ENCODE results near the gene PABPN1. TPM values are rescaled to one million over a fixed set of nuclear protein-coding genes. Genes with fewer than 3 reads are reported as not detected.
A peak's percentile ranks its signal among the peaks of the same experiment; 100 is the strongest.

PABPN1 gene
- total and polyA plus RNA-seq, 9 of the 15 experiments (the other 6 are each of a cell fraction or from before 2014, with no cell fraction given): 32.6 to 388 (median 178) TPM

GRCh38 chr14:23294734-23295561, 26.3 kb upstream of the PABPN1 start (continued):
- TF ChIP-seq ZBTB11 (CRISPR knock-in tag; IDR thresholded peaks at IDR 0.05) (no peak), VEZF1 (CRISPR knock-in tag; IDR thresholded peaks at IDR 0.05) (peak; percentile 82), HOXB6 (CRISPR knock-in tag; IDR thresholded peaks at IDR 0.05; ENCODE audit: borderline replicate concordance) (no peak), ZNF445 (CRISPR knock-in tag; IDR thresholded peaks at IDR 0.05; ENCODE audit: low read depth) (no peak), ZNF551 (CRISPR knock-in tag; IDR thresholded peaks at IDR 0.05) (no peak), ZBTB7A (IDR thresholded peaks at IDR 0.05; ENCODE audit: borderline replicate concordance, control insufficient read depth, low read depth, low read length) (0 out of 2 replicates have a peak, but pooled peaks have one; percentile 12), BCOR (IDR thresholded peaks at IDR 0.05) (peak; percentile 75), PBX2 (CRISPR knock-in tag; IDR thresholded peaks at IDR 0.05; ENCODE audit: low read depth) (no peak), PBX2 (tag; conservative IDR thresholded peaks at IDR 0.05; ENCODE audit: low read depth) (no peak), ZNF584 (CRISPR knock-in tag; IDR thresholded peaks at IDR 0.05; ENCODE audit: low read depth) (no peak), ERF (CRISPR knock-in tag; IDR thresholded peaks at IDR 0.05) (no peak), RNF2 (IDR thresholded peaks at IDR 0.05) (no peak; the same call in 1 of the 2 replicates), NCOR1 (IDR thresholded peaks at IDR 0.05) (0 out of 2 replicates have a peak, but pooled peaks have one; percentile 16), TOE1 (IDR thresholded peaks at IDR 0.05; ENCODE audit: borderline replicate concordance) (0 out of 2 replicates have a peak, but pooled peaks have one; percentile 22), TOE1 (CRISPR knock-in tag; IDR thresholded peaks at IDR 0.05; ENCODE audit: borderline replicate concordance, low read depth) (no peak), MTF1 (CRISPR knock-in tag; IDR thresholded peaks at IDR 0.05; ENCODE audit: borderline replicate concordance) (no peak), RBM14 (IDR thresholded peaks at IDR 0.05; ENCODE audit: borderline replicate concordance, insufficient read depth, low read depth, low read length) (no peak), NR1H2 (CRISPR knock-in tag; IDR thresholded peaks at IDR 0.05) (no peak), CHCHD3 (CRISPR knock-in tag; IDR thresholded peaks at IDR 0.05) (no peak), ZNF316 (IDR thresholded peaks at IDR 0.05) (no peak), ZNF143 (CRISPR knock-in tag; IDR thresholded peaks at IDR 0.05) (no peak)

Measured in K562 (cell line).